A549 (cell line): ENCODE measurements around the gene LMAN1L.

Experiments
- ESRRA ChIP-seq: fragments of 150-350 bp; IDR thresholded peaks from 2 replicates; pipeline ENCODE4 v1.6.1; 2014; ENCODE audit warnings: mild to moderate bottlenecking, low read length, borderline replicate concordance
- HDAC2 ChIP-seq: fragments of 200-600 bp; sonication (generic); IDR thresholded peaks from 2 replicates; pipeline ENCODE4 v1.6.1; 2016
- KDM1A ChIP-seq: fragments of 200-600 bp; sonication (generic); IDR thresholded peaks from 2 replicates; pipeline ENCODE4 v1.6.1; 2016; ENCODE audit warnings: low read depth, mild to moderate bottlenecking
- POLR2A ChIP-seq: IDR thresholded peaks from 2 replicates; pipeline ENCODE4 v1.6.1; 2012; ENCODE audit warnings: mild to moderate bottlenecking, low read length
- POLR2AphosphoS2 ChIP-seq: conservative IDR thresholded peaks from 2 replicates; pipeline ENCODE4 v1.6.1; 2012; ENCODE audit warnings: low read length, improper control_type of control experiment, inconsistent platforms
- REST ChIP-seq: fragments of 200-600 bp; sonication (generic); IDR thresholded peaks from 2 replicates; pipeline ENCODE4 v1.6.1; 2016; ENCODE audit warnings: antibody characterized with exemption, mild to moderate bottlenecking, moderate library complexity
- ZC3H11A ChIP-seq: fragments of 450-650 bp; IDR thresholded peaks from 2 replicates; pipeline ENCODE4 v1.6.1; 2014; ENCODE audit warnings: antibody characterized with exemption, mild to moderate bottlenecking
- TF ChIP-seq, protein P1 (sequence below): fragments of >200 bp; sonication (Bioruptor Twin); formaldehyde crosslinking; IDR thresholded peaks from 3 replicates; pipeline ENCODE4 v1.5.1; 2016

DNA sequence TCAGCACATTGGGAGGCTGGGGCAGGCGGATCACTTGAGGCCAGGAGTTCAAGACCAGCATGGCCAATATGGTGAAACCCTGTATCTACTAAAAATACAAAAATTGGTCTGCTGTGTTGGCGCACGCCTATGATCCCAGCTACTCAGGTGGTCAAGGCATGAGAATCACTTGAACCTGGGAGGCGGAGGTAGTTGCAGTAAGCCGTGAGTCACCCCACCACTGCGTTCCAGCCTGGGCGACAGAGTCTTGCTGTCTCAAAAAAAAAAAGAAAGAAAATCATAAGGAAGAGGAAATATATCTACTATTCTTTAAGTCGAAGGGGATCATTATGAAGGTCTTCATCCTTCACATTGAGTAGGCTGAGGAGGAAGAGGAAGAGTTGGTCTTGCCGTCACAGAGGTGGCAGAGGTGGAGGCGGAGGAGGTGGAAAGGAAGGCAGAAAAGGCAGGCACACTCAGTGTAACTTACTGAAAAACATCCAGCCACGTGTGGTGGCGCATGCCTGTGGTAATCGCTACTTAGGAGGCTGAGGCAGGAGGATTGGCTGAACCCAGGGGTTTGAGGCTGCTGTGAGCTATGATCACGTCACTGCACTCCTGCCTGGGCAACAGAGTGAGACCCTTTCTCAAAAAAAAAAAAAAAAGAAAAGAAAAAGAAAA is 16.5 kb upstream of the LMAN1L start:
- TF ChIP-seq POLR2A = no peak
- no peak for TF ChIP-seq KDM1A
- TF ChIP-seq POLR2AphosphoS2 = no peak
- TF ChIP-seq ESRRA = no peak
- TF ChIP-seq, protein P1, sequence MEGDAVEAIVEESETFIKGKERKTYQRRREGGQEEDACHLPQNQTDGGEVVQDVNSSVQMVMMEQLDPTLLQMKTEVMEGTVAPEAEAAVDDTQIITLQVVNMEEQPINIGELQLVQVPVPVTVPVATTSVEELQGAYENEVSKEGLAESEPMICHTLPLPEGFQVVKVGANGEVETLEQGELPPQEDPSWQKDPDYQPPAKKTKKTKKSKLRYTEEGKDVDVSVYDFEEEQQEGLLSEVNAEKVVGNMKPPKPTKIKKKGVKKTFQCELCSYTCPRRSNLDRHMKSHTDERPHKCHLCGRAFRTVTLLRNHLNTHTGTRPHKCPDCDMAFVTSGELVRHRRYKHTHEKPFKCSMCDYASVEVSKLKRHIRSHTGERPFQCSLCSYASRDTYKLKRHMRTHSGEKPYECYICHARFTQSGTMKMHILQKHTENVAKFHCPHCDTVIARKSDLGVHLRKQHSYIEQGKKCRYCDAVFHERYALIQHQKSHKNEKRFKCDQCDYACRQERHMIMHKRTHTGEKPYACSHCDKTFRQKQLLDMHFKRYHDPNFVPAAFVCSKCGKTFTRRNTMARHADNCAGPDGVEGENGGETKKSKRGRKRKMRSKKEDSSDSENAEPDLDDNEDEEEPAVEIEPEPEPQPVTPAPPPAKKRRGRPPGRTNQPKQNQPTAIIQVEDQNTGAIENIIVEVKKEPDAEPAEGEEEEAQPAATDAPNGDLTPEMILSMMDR = no peak
- TF ChIP-seq HDAC2 = no peak
- TF ChIP-seq REST = no peak
- TF ChIP-seq ZC3H11A = no peak
